Iris pigment epithelial cell (primary cell): ENCODE results near the gene FARS2.
"Not testable (repeated sequence)": the region's sequence is repeated elsewhere in the genome, so short reads cannot be mapped to it uniquely, and the experiment has no call there.

Experiments used
- DNase-seq: peaks from one replicate; pipeline ENCODE4 v3.0.0-alpha.2; 2011; ENCODE audit warnings: low read depth

The FARS2 gene

DNA sequence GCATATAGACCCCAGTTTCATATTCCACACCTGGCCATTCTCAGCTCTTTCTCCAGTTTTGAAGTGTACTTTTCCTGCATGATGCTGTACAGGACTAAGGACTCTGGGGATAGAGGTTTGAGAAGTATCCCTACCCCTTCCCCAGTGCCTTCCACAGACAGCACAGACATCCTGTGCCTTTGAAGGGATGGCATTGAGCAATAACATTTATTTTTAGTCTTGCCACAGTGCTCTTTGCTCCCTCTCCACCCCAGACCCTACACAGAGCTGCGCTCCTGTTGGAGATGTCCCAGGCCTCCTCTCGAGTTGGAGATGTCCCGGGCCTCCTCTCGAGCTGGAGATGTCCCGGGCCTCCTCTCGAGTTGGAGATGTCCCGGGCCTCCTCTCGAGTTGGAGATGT lies 275.8 kb downstream of the FARS2 start:
- DNase-seq: no peak

GRCh38 chr6:5537967-5538366 lies 276.7 kb downstream of the FARS2 start:
- DNase-seq: no peak

DNA sequence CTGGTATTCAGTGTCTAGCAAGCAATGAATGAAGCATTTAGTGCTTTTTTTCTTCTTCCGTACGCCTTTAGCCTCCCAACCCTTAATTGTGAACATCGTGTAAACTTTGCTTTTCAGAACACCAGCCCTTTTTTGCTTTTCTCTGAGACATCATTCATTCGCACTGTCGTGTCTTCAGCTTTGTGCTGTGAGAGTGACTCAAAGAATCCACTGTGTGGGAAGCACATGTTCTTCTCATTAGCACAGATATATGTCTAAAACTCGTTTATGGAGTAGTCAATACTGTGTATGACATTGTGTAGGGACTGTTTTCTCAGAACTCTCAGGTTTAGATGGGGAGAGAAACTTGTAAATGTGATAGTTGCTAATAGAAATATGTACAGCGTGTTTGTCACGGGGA lies 279.1 kb downstream of the FARS2 start:
- DNase-seq: no peak

DNA sequence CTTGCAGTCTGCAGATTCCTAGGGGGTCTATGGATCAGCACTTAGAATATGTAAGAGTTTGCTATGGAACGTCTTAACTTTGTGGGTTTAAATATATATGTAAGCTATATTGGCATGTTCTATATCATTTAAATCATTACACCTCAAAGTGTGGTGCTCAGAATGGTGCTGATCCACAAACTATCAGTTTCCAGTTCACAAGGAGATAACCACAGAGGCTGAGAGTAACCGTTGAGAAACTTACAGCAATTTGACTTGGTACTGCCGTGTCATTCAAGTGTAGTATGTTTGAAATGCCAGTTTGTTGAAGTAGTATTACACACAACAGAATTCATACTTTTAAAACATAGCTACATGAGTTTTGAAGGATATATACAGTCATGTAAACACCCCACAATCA lies 279.7 kb downstream of the FARS2 start:
- DNase-seq: no peak

- DNase-seq: peak; percentile 53
Observed at GRCh38 chr6:5541751-5542432, 280.6 kb downstream of the FARS2 start.

GRCh38 chr6:5547556-5547955 lies 286.2 kb downstream of the FARS2 start:
- no peak for DNase-seq

GRCh38 chr6:5550631-5551030 lies 289.3 kb downstream of the FARS2 start:
- DNase-seq: no peak

- no peak for DNase-seq
Observed at GRCh38 chr6:5552243-5552642, 290.9 kb downstream of the FARS2 start.

DNA sequence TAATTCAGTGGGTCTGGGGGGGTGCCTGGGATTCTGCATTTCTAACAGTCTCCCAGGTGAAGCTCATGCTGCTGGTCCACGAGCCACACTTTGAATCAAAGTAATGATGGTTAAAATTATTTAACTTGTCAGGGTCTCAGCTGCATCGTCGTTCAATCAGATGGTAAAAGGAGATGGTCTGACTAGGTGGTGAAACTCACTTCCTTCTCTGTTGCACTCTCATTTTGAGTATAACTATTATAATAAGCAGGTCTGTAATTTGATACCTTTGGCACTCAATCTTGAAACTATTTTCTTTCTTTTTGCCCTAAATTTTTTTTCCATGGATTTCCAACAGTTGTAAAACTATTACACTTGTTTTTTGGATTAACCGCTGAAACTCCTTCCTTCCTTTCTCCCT lies 292.5 kb downstream of the FARS2 start:
- DNase-seq: no peak

DNA sequence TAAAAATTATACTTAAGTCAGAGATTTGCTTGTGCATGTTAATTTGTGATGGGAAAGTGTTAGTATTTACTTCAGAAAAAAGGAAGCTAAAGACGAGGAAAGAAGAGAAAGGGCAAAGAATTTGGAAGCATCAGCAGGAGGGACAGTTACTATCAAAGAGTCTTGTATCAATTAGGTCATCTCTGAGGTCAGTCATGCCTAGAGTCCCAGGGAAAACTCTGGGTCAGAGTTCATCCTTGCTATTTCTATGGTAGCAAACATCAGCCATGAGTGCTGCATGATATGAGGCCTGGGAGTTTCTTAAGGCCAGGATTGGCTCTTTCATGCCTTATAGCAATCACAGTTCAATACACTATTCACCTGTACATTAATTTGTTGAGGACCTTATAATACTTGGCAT lies 292.9 kb downstream of the FARS2 start:
- DNase-seq: no peak

- peak; percentile 87 for DNase-seq
Observed at GRCh38 chr6:5556011-5556410, 294.7 kb downstream of the FARS2 start.

DNA sequence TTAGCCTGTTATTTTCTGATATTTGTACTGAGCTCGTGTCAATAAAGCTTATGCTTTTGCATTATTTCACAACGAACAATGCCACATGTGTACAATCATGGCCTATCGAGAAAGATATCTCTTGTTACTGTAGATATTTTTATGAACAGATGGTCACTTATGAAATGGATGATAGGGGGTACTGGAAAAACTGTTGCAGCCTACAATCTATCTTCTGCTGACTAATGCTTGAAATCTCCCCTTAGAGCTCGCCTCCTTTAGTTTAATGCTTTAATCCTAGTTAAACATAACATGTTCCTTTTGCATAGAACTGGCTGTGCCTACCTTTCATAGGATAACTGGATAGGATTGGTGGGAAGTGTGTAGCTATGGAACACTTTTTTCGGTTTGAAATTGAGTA lies 296.2 kb downstream of the FARS2 start:
- peak; percentile 53 for DNase-seq

DNA sequence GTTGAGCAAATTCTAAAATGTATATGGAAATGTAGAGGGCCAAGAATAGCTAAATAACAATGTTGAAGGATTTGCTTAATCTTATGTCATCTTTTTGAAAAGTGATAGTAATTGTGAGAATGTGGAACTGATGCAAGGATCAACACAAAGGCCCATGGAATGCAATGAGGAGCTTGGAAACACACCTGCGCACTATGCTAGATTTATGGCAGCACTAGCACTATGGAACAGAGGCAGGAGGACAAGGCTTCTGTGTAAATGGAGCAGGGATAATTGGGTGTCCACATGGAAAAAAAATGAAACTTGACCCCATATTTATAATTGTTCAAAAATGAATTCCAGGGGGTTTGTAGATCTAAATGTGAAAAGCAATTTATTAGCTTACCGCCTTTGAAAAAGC lies 298.3 kb downstream of the FARS2 start:
- DNase-seq: no peak

- no peak for DNase-seq
Observed at GRCh38 chr6:5562277-5562676, 301.0 kb downstream of the FARS2 start.

DNA sequence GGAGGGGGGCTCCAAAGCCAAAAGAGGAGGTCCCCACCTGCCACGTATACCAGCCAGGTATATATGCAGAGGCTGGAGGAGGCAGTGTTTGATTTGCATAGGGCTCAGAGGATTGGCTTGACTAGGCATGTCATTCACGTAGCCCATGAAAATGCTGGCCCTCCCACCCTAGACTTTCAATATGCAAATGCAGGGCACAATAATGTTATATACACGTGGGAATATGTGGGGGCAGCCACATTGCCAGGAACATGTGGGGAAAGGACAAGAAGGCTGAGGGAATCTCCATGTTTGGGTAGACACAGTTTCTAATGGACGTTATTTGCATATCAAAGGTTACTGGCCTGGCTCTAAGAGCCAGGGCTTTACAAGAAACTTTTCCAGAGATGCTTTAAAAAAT lies 301.8 kb downstream of the FARS2 start:
- no peak for DNase-seq

- not testable (repeated sequence) for DNase-seq
Observed at GRCh38 chr6:5564746-5565145, 303.4 kb downstream of the FARS2 start.

GRCh38 chr6:5565971-5566370 lies 304.7 kb downstream of the FARS2 start:
- DNase-seq: no peak

GRCh38 chr6:5566718-5567117 lies 305.4 kb downstream of the FARS2 start:
- DNase-seq: no peak

DNA sequence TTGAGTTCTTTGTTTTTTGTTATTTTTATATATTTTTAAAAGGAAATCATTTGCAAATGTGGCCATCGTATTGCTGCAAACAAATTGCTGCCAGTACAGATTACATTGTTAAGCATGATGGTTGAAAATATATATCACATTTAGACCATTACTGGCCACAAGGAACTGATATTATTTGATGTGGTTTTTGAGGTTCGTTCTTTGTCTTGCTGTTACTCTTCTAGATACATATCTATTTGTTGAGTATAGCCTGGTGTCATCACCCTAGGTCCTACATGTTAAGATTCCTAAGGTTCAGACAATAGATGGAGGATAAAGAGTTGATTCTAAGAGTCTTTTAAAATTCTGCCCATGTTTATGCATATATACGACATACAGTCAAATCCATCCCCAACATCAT lies 306.0 kb downstream of the FARS2 start:
- no peak for DNase-seq

DNA sequence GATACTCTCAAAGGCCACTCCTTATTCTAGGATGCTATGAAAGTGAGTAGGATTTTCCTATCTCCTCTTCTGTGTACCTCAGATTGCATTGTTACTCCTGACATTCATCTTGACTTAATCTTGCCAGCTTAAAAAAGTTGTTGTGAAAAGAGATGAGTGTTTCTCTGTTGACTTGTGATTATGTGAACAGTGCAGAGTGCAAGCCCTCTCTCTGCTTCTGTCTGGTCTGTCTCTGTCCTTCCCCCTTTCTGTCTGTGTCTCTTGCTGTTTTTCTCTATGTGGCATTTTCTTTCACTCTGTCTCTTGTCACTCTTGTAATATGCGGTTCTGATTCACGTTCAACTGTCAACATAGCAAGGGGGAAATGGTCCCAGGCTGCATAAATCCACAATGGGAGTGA lies 306.6 kb downstream of the FARS2 start:
- DNase-seq: no peak

DNA sequence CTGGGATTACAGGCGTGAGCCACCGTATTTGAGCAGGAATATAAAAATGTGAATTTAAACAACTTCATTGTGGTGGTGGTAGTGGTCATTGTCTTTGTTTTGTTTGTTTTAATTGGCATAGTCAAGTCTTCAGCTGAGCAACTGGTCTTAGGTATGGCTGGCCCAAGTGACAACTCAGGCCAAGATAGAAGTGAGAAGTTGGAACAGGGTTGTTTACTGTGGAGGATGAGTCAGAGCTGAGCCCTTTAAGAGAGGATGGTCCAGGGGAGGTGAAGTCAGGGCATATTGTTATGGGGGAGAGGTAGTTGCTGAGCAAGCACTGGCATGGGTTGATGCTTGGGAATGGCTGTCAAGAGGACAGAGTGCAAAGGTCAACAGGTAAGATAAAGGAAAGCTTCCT lies 308.2 kb downstream of the FARS2 start:
- DNase-seq: peak; percentile 74

GRCh38 chr6:5570641-5571040 lies 309.3 kb downstream of the FARS2 start:
- no peak for DNase-seq

DNA sequence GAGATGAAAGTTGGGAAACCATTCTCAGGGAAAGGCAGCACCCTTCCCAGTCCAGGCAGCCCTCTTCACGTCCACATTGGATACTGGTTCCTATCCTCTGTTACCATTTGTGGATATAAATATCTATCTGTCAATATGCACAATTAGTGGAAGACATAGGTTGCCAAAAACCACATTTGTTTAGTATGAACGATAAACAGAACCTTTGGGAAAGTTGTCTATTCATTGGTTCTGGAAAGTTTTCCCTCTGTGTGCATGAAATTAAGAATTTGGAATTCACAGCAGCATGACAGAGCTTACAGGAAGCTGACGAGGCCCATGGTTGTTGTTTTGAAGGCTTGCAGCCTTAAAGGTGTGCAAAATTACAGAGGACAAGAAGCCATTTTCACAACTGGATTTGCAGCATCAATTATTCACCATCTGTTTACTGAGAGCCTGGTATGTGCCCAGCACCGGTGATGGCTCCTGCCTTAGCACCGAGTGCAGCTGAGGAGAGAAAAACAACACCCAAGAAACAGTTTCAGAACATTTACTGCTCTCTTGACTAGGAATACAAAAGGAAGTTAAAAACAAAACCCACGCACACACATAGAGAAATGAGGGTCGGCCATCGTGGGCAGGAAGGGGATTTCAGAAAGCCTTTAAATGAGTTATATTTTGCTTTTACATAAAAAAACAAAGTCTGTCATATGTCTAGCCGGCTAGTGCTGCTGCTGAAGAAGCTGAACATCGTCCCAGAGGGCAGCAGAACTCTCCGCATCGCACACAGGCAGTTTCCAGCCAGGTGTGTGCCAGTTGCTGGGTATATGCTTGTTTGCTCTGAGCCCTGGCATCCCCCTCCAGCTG lies 319.6 kb downstream of the FARS2 start:
- no peak for DNase-seq

DNA sequence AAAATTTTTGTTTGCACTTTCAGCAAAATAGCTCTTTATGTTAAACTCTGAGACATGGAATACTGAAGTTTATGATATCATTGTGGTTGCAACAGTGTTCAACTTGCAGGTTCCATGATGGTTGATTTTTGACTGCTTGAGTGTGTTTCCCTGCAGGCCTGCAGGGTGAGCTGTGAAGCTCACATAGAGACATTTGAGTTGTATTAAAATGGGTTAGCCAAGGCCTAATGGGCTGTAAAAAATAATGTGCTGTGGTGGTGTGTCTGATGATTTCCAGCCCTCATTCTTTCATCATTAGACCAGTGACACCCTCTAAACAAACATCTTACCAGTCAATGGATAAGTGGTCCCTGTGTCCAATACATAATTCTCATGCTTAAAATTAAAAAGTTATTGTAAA lies 321.4 kb downstream of the FARS2 start:
- peak; percentile 41 for DNase-seq
